Activated naive CD8-positive, alpha-beta T cell treated with anti-CD3 and anti-CD28 coated beads, Interleukin-2, amount 50 U/mL, for 24 hours (primary cell): ENCODE measurements around the gene RAC2.
"Not testable (repeated sequence)": the region's sequence is repeated elsewhere in the genome, so short reads cannot be mapped to it uniquely, and the experiment has no call there.

Experiments
- ATAC-seq: fragments of 150-1000 bp; cut with Tn5 transposase; one replicate; pipeline ENCODE4 v1.10.0; 2021
- DNase-seq: peaks from one replicate; pipeline ENCODE4 v3.0.0; 2021
- H3K27ac Mint-ChIP-seq: one replicate; pipeline ENCODE4 v1.8.0; 2021; ENCODE audit warnings: mild to moderate bottlenecking, mixed read lengths
- H3K27me3 Mint-ChIP-seq: one replicate; pipeline ENCODE4 v1.8.0; 2021; ENCODE audit warnings: mixed read lengths
- H3K36me3 Mint-ChIP-seq: one replicate; pipeline ENCODE4 v1.8.0; 2021; ENCODE audit warnings: low read depth, mixed read lengths
- H3K4me1 Mint-ChIP-seq: one replicate; pipeline ENCODE4 v1.8.0; 2021; ENCODE audit warnings: mixed read lengths
- H3K4me3 Mint-ChIP-seq: one replicate; pipeline ENCODE4 v1.8.0; 2021; ENCODE audit warnings: mild to moderate bottlenecking, moderate library complexity, mixed read lengths
- H3K9me3 Mint-ChIP-seq: one replicate; pipeline ENCODE4 v1.8.0; 2021; ENCODE audit warnings: mixed read lengths

RAC2 gene

GRCh38 chr22:37255558-37256006, 11.5 kb upstream of the RAC2 start:
- Mint-ChIP-seq H3K27ac (no peak overlapping the region), H3K4me1 (peaks cover 44% of the 10 kb centered on the region), H3K9me3 (no peaks in the 10 kb centered on the region), H3K36me3 (no peaks in the 10 kb centered on the region), H3K4me3 (no peak overlapping the region), H3K27me3 (no peaks in the 10 kb centered on the region)
- ATAC-seq (no peak), DNase-seq (no peak)

GRCh38 chr22:37254867-37255233, 10.8 kb upstream of the RAC2 start:
- H3K27ac Mint-ChIP-seq, result no peak overlapping the region
- DNase-seq, result no peak

GRCh38 chr22:37254209-37254866, 10.3 kb upstream of the RAC2 start:
- no peak for DNase-seq
- H3K9me3 Mint-ChIP-seq, result no peaks in the 10 kb centered on the region
- H3K27me3 Mint-ChIP-seq, result no peaks in the 10 kb centered on the region
- no peak for ATAC-seq
- no peaks in the 10 kb centered on the region for H3K36me3 Mint-ChIP-seq
- no peak overlapping the region for H3K4me3 Mint-ChIP-seq
- H3K4me1 Mint-ChIP-seq, result peaks cover 40% of the 10 kb centered on the region
- H3K27ac Mint-ChIP-seq, result no peak overlapping the region

More at GRCh38 chr22:37254867-37255233, 10.8 kb upstream of the RAC2 start:
- Mint-ChIP-seq H3K36me3 (no peaks in the 10 kb centered on the region), H3K4me3 (no peak overlapping the region), H3K9me3 (no peaks in the 10 kb centered on the region), H3K4me1 (peaks cover 43% of the 10 kb centered on the region), H3K27me3 (no peaks in the 10 kb centered on the region)
- ATAC-seq, result peak; percentile 64

GRCh38 chr22:37253126-37253660, 9.1 kb upstream of the RAC2 start:
- Mint-ChIP-seq H3K4me1 (peaks cover 41% of the 10 kb centered on the region), H3K36me3 (no peaks in the 10 kb centered on the region), H3K4me3 (no peak overlapping the region), H3K9me3 (no peaks in the 10 kb centered on the region), H3K27me3 (no peaks in the 10 kb centered on the region), H3K27ac (no peak overlapping the region)
- DNase-seq (no peak), ATAC-seq (no peak)

- H3K36me3 Mint-ChIP-seq, H3K4me3 Mint-ChIP-seq, DNase-seq, ATAC-seq, H3K27me3 Mint-ChIP-seq, H3K27ac Mint-ChIP-seq, H3K9me3 Mint-ChIP-seq: not testable (repeated sequence)
- peaks cover 38% of the 10 kb centered on the region for H3K4me1 Mint-ChIP-seq
Measured at GRCh38 chr22:37251836-37252235, 7.8 kb upstream of the RAC2 start.

- no peak for ATAC-seq
- peak overlapping the region; percentile 52 for H3K27ac Mint-ChIP-seq
- H3K4me3 Mint-ChIP-seq, result no peak overlapping the region
- no peaks in the 10 kb centered on the region for H3K27me3 Mint-ChIP-seq
- no peaks in the 10 kb centered on the region for H3K9me3 Mint-ChIP-seq
- H3K4me1 Mint-ChIP-seq, result peaks cover 26% of the 10 kb centered on the region
- no peaks in the 10 kb centered on the region for H3K36me3 Mint-ChIP-seq
- DNase-seq, result no peak
Measured at GRCh38 chr22:37249986-37250385, 5.9 kb upstream of the RAC2 start.

GRCh38 chr22:37248251-37248650, 4.2 kb upstream of the RAC2 start:
- no peak for DNase-seq
- Mint-ChIP-seq H3K27ac (no peak overlapping the region), H3K4me3 (no peak overlapping the region), H3K36me3 (peaks cover 4% of the 10 kb centered on the region), H3K27me3 (no peaks in the 10 kb centered on the region), H3K4me1 (peaks cover 27% of the 10 kb centered on the region), H3K9me3 (no peaks in the 10 kb centered on the region)
- ATAC-seq, result no peak

GRCh38 chr22:37245740-37246139, 1.7 kb upstream of the RAC2 start:
- peaks cover 46% of the 10 kb centered on the region for H3K4me1 Mint-ChIP-seq
- H3K27me3 Mint-ChIP-seq, result no peaks in the 10 kb centered on the region
- no peak overlapping the region for H3K27ac Mint-ChIP-seq
- DNase-seq (no peak), ATAC-seq (no peak)
- no peak overlapping the region for H3K4me3 Mint-ChIP-seq
- no peaks in the 10 kb centered on the region for H3K9me3 Mint-ChIP-seq
- peaks cover 24% of the 10 kb centered on the region for H3K36me3 Mint-ChIP-seq

- H3K27me3 Mint-ChIP-seq, result no peaks in the 10 kb centered on the region
- peaks cover 52% of the 10 kb centered on the region for H3K4me1 Mint-ChIP-seq
- H3K4me3 Mint-ChIP-seq, result peak overlapping the region; percentile 90
- H3K27ac Mint-ChIP-seq, result peak overlapping the region; percentile 96
- peaks cover 30% of the 10 kb centered on the region for H3K36me3 Mint-ChIP-seq
- DNase-seq, result no peak
- ATAC-seq, result no peak
- H3K9me3 Mint-ChIP-seq, result no peaks in the 10 kb centered on the region
Measured at GRCh38 chr22:37244922-37245722, 1.1 kb upstream of the RAC2 start.

GRCh38 chr22:37243402-37244113, 511 bp downstream of the RAC2 start:
- Mint-ChIP-seq H3K4me1 (peaks cover 61% of the 10 kb centered on the region), H3K27me3 (no peaks in the 10 kb centered on the region), H3K36me3 (peaks cover 37% of the 10 kb centered on the region), H3K4me3 (peak overlapping the region; percentile 90), H3K27ac (peak overlapping the region; percentile 96), H3K9me3 (no peaks in the 10 kb centered on the region)
- ATAC-seq, result peak; percentile 0
- DNase-seq, result no peak

- Mint-ChIP-seq H3K4me3 (peak overlapping the region; percentile 90), H3K4me1 (peaks cover 67% of the 10 kb centered on the region), H3K9me3 (no peaks in the 10 kb centered on the region), H3K27me3 (no peaks in the 10 kb centered on the region), H3K27ac (peak overlapping the region; percentile 96), H3K36me3 (peaks cover 47% of the 10 kb centered on the region)
- DNase-seq, result peak; percentile 88
- peak; percentile 82 for ATAC-seq
Measured at GRCh38 chr22:37242395-37242918, 1.6 kb downstream of the RAC2 start.

- Mint-ChIP-seq H3K4me3 (peak overlapping the region; percentile 90), H3K4me1 (peaks cover 76% of the 10 kb centered on the region), H3K9me3 (no peaks in the 10 kb centered on the region), H3K27me3 (no peaks in the 10 kb centered on the region), H3K36me3 (peaks cover 55% of the 10 kb centered on the region), H3K27ac (peak overlapping the region; percentile 96)
- DNase-seq (peak; percentile 67), ATAC-seq (no peak)
Measured at GRCh38 chr22:37241351-37242142, 2.5 kb downstream of the RAC2 start.

- Mint-ChIP-seq H3K9me3 (no peaks in the 10 kb centered on the region), H3K27me3 (no peaks in the 10 kb centered on the region), H3K27ac (peak overlapping the region; percentile 96), H3K4me3 (peak overlapping the region; percentile 90), H3K36me3 (peaks cover 61% of the 10 kb centered on the region), H3K4me1 (peaks cover 82% of the 10 kb centered on the region)
- no peak for ATAC-seq
- DNase-seq, result no peak
Measured at GRCh38 chr22:37240941-37241320, 3.1 kb downstream of the RAC2 start.
